IPS DF 6.9 (cell line): ENCODE measurements around the gene DRD3.

Experiments used
- DNase-seq: peaks from one replicate; pipeline ENCODE4 v3.0.0-alpha.2; 2013; ENCODE audit warnings: low read depth, low spot score
- H3K27ac ChIP-seq: one replicate; pipeline ENCODE4 v1.5.1; 2013; ENCODE audit warnings: low read length, control low read depth
- H3K27me3 ChIP-seq: 2 replicates; pipeline ENCODE4 v1.6.1; 2013; ENCODE audit warnings: mild to moderate bottlenecking, low read length; ENCODE audit not compliant: control insufficient read depth, insufficient read depth
- H3K36me3 ChIP-seq: 2 replicates; pipeline ENCODE4 v1.6.1; 2013; ENCODE audit warnings: low read length; ENCODE audit not compliant: control insufficient read depth, insufficient read depth
- H3K4me1 ChIP-seq: 2 replicates; pipeline ENCODE4 v1.6.1; 2013; ENCODE audit warnings: low read length; ENCODE audit not compliant: control insufficient read depth, insufficient read depth
- H3K4me3 ChIP-seq: 2 replicates; pipeline ENCODE4 v1.5.1; 2013; ENCODE audit warnings: mild to moderate bottlenecking, low read length
- H3K9me3 ChIP-seq: 2 replicates; pipeline ENCODE4 v1.6.1; 2013; ENCODE audit warnings: low read length, inconsistent platforms; ENCODE audit not compliant: control insufficient read depth, insufficient read depth
- WGBS: extraction: QIAGEN DNeasy Blood & Tissue Kit; methylation state at CpG from one replicate; pipeline ENCODE4 v1.1.7; 2013; ENCODE audit warnings: mixed read lengths, missing lambda C conversion rate; ENCODE audit not compliant: insufficient read length, insufficient coverage; 5-methylcytosine and 5-hydroxymethylcytosine counted together

DRD3 gene

GRCh38 chr3:114081037-114081436 is 97.8 kb downstream of the DRD3 start:
- DNase-seq, result no peak
- no peak overlapping the region for H3K27ac ChIP-seq
- H3K4me1 ChIP-seq, result no peaks in the 10 kb centered on the region
- H3K4me3 ChIP-seq, result no peak overlapping the region
- H3K9me3 ChIP-seq, result no peaks in the 10 kb centered on the region
- H3K36me3 ChIP-seq, result peaks cover 12% of the 10 kb centered on the region
- H3K27me3 ChIP-seq, result no peaks in the 10 kb centered on the region

GRCh38 chr3:114080201-114080600 is 98.7 kb downstream of the DRD3 start:
- H3K9me3 ChIP-seq, result no peaks in the 10 kb centered on the region
- no peaks in the 10 kb centered on the region for H3K4me1 ChIP-seq
- H3K36me3 ChIP-seq, result peaks cover 9% of the 10 kb centered on the region
- DNase-seq, result no peak
- H3K27ac ChIP-seq, result no peak overlapping the region
- H3K4me3 ChIP-seq, result no peak overlapping the region
- no peaks in the 10 kb centered on the region for H3K27me3 ChIP-seq

- no CpG with 5 or more reads among the region's 5 CpGs for WGBS
- peaks cover 9% of the 10 kb centered on the region for H3K36me3 ChIP-seq
- no peaks in the 10 kb centered on the region for H3K4me1 ChIP-seq
- no peak for DNase-seq
- no peaks in the 10 kb centered on the region for H3K27me3 ChIP-seq
- no peak overlapping the region for H3K27ac ChIP-seq
- no peaks in the 10 kb centered on the region for H3K9me3 ChIP-seq
- no peak overlapping the region for H3K4me3 ChIP-seq
Measured at GRCh38 chr3:114079761-114080160, 99.1 kb downstream of the DRD3 start.

GRCh38 chr3:114078126-114078525 is 100.7 kb downstream of the DRD3 start:
- H3K9me3 ChIP-seq, result no peaks in the 10 kb centered on the region
- H3K27me3 ChIP-seq, result no peaks in the 10 kb centered on the region
- H3K36me3 ChIP-seq, result peaks cover 8% of the 10 kb centered on the region
- H3K4me3 ChIP-seq, result no peak overlapping the region
- H3K27ac ChIP-seq, result no peak overlapping the region
- DNase-seq, result no peak
- H3K4me1 ChIP-seq, result no peaks in the 10 kb centered on the region
